Measurements from ENCODE around the gene UBFD1. TPM values are rescaled to one million over a fixed set of nuclear protein-coding genes. Genes with fewer than 3 reads are reported as not detected.

UBFD1 gene
- total and polyA plus RNA-seq, 2 donors (not counting 1 experiment from before 2014, with no cell fraction given): 66.6 to 101 TPM

GRCh38 chr16:23532448-23532847 is 25.1 kb upstream of the UBFD1 start:
- DNase-seq (ENCODE audit: low read depth in 2 of 2): no peak
- Histone ChIP-seq H3K4me1 (ENCODE audit: control insufficient read depth, extremely low read depth, insufficient read depth, low read length) (no peaks in the 10 kb centered on the region), H3K9me3 (ENCODE audit: control insufficient read depth, insufficient read depth, low read depth, low read length) (no peaks in the 10 kb centered on the region), H2AFZ (ENCODE audit: low read length) (no peak overlapping the region), H3K79me2 (ENCODE audit: control insufficient read depth, insufficient read depth, low read length) (no peaks in the 10 kb centered on the region), H3K27me3 (ENCODE audit: control insufficient read depth, insufficient read depth, low read length) (no peaks in the 10 kb centered on the region), H3K9ac (ENCODE audit: insufficient read depth, low read length) (no peak overlapping the region), H4K20me1 (ENCODE audit: control insufficient read depth, extremely low read depth, insufficient read depth, low read length) (no peaks in the 10 kb centered on the region), H3K4me2 (ENCODE audit: extremely low read depth, insufficient read depth, low read length) (no peak overlapping the region), H3K36me3 (ENCODE audit: control insufficient read depth, insufficient read depth, low read length) (peaks cover 10% of the 10 kb centered on the region), H3K27ac (ENCODE audit: insufficient read depth, low read length) (no peak overlapping the region), H3K4me3 (replicated peaks in 1 of 4; ENCODE audit: control extremely low read depth in 1 of 4, insufficient read depth in 1 of 4, low read depth in 3 of 4, low read length in 4 of 4) (no peak overlapping the region)
- TF ChIP-seq EZH2 (IDR thresholded peaks at IDR 0.05; ENCODE audit: low read length, missing control alignments) (no peak), CTCF (conservative IDR thresholded peaks at IDR 0.05 in 1 of 2, IDR thresholded peaks at IDR 0.05 in 1 of 2; ENCODE audit: low read depth in 1 of 2, low read length in 2 of 2) (no peak)

- peak in 1 of 2 donors; percentile 23 for DNase-seq (ENCODE audit: low read depth in 2 of 2)
- Histone ChIP-seq H3K4me2 (ENCODE audit: extremely low read depth, insufficient read depth, low read length) (no peak overlapping the region), H3K9me3 (ENCODE audit: control insufficient read depth, insufficient read depth, low read depth, low read length) (no peaks in the 10 kb centered on the region), H3K27ac (ENCODE audit: insufficient read depth, low read length) (no peak overlapping the region), H4K20me1 (ENCODE audit: control insufficient read depth, extremely low read depth, insufficient read depth, low read length) (no peaks in the 10 kb centered on the region), H3K79me2 (ENCODE audit: control insufficient read depth, insufficient read depth, low read length) (no peaks in the 10 kb centered on the region), H2AFZ (ENCODE audit: low read length) (no peak overlapping the region), H3K4me1 (ENCODE audit: control insufficient read depth, extremely low read depth, insufficient read depth, low read length) (no peaks in the 10 kb centered on the region), H3K36me3 (ENCODE audit: control insufficient read depth, insufficient read depth, low read length) (peaks cover 8% of the 10 kb centered on the region), H3K27me3 (ENCODE audit: control insufficient read depth, insufficient read depth, low read length) (no peaks in the 10 kb centered on the region), H3K4me3 (replicated peaks in 1 of 4; ENCODE audit: control extremely low read depth in 1 of 4, insufficient read depth in 1 of 4, low read depth in 3 of 4, low read length in 4 of 4) (no peak overlapping the region), H3K9ac (ENCODE audit: insufficient read depth, low read length) (no peak overlapping the region)
- no peak for TF ChIP-seq EZH2 (IDR thresholded peaks at IDR 0.05; ENCODE audit: low read length, missing control alignments)
- TF ChIP-seq CTCF (conservative IDR thresholded peaks at IDR 0.05 in 1 of 2, IDR thresholded peaks at IDR 0.05 in 1 of 2; ENCODE audit: low read depth in 1 of 2, low read length in 2 of 2): no peak
Observed at GRCh38 chr16:23534868-23535860, 22.4 kb upstream of the UBFD1 start.

DNA sequence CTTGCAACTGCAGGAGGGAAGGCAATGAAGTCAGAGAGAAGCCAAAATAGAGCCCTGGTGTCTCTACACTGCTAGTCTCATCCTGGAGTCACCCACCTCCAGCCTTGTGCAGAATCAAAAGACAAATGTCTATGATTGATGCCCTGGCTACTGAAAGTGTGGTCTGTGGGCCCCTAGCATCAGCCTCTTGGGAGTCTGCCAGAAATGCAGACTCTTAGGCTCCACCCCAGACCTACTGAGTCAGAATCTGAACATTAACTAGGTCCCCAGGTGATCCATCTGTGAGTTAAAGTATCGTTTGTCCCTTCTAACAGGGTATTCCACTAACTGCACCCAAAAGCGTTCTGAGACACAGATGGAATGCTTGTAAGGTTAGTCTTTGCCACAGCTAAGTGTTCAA is 21.6 kb upstream of the UBFD1 start:
- Histone ChIP-seq H3K36me3 (ENCODE audit: control insufficient read depth, insufficient read depth, low read length) (peaks cover 8% of the 10 kb centered on the region), H3K27me3 (ENCODE audit: control insufficient read depth, insufficient read depth, low read length) (no peaks in the 10 kb centered on the region), H3K79me2 (ENCODE audit: control insufficient read depth, insufficient read depth, low read length) (no peaks in the 10 kb centered on the region), H4K20me1 (ENCODE audit: control insufficient read depth, extremely low read depth, insufficient read depth, low read length) (no peaks in the 10 kb centered on the region), H2AFZ (ENCODE audit: low read length) (no peak overlapping the region), H3K4me2 (ENCODE audit: extremely low read depth, insufficient read depth, low read length) (no peak overlapping the region), H3K27ac (ENCODE audit: insufficient read depth, low read length) (no peak overlapping the region), H3K9me3 (ENCODE audit: control insufficient read depth, insufficient read depth, low read depth, low read length) (no peaks in the 10 kb centered on the region), H3K4me3 (replicated peaks in 1 of 4; ENCODE audit: control extremely low read depth in 1 of 4, insufficient read depth in 1 of 4, low read depth in 3 of 4, low read length in 4 of 4) (no peak overlapping the region), H3K4me1 (ENCODE audit: control insufficient read depth, extremely low read depth, insufficient read depth, low read length) (no peaks in the 10 kb centered on the region), H3K9ac (ENCODE audit: insufficient read depth, low read length) (no peak overlapping the region)
- TF ChIP-seq CTCF (conservative IDR thresholded peaks at IDR 0.05 in 1 of 2, IDR thresholded peaks at IDR 0.05 in 1 of 2; ENCODE audit: low read depth in 1 of 2, low read length in 2 of 2) (no peak), EZH2 (IDR thresholded peaks at IDR 0.05; ENCODE audit: low read length, missing control alignments) (no peak)
- peak in 1 of 2 donors; percentile 46 for DNase-seq (ENCODE audit: low read depth in 2 of 2)
